ENCODE results near the gene GRAP2.
A peak's percentile ranks its signal among the peaks of the same experiment; 100 is the strongest.

GRAP2 gene

DNA sequence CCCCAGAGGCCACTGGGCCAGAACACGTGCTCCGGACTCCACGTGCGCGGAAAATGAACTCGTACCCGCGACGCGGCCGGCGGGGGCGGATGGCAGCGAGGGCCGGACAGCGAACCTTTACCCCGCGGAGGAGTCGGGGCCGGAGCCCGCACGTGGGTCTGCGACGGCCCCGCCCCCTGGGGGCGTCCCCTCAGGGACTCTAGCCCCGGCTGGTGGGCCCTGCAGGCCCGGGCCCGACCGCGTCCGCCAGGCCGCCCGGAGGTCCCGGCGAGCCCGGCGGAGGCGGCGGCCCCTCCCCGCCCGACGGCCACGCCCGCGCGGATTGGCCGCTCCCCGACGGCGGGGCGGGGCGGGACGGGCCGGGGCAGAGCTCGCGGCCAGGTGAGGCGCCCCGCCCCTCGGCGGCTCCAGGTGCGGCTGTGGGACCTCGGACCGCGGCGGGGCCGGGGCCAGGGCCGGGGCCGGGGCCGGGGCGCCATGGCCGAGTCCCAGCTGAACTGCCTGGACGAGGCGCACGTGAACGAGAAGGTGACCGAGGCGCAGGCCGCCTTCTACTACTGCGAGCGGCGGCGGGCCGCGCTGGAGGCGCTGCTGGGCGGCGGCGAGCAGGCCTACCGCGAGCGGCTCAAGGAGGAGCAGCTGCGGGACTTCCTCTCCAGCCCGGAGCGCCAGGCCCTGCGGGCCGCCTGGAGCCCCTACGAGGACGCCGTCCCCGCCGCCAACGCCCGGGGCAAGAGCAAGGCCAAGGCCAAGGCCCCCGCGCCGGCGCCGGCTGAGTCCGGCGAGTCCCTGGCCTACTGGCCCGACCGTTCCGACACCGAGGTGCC lies 93.9 kb downstream of the GRAP2 start, which contains the start of gene FAM83F:
Gene FAM83F, plus strand, starts transcription at position 389 of the 827 bp plus-strand sequence. Its CDS starts 89 bp downstream, at position 478.
- TF ChIP-seq TAF1 (IDR thresholded peaks at IDR 0.05; ENCODE audit: low read depth) (no peak), RAD21 (IDR thresholded peaks at IDR 0.05; ENCODE audit: low read depth) (no peak), EGR1 (IDR thresholded peaks at IDR 0.05) (peak; percentile 53; the same call in 1 of the 2 replicates)
- TF ChIP-seq, protein P1, sequence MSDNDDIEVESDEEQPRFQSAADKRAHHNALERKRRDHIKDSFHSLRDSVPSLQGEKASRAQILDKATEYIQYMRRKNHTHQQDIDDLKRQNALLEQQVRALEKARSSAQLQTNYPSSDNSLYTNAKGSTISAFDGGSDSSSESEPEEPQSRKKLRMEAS (IDR thresholded peaks at IDR 0.05): peak; percentile 90
- TF ChIP-seq, protein P2, sequence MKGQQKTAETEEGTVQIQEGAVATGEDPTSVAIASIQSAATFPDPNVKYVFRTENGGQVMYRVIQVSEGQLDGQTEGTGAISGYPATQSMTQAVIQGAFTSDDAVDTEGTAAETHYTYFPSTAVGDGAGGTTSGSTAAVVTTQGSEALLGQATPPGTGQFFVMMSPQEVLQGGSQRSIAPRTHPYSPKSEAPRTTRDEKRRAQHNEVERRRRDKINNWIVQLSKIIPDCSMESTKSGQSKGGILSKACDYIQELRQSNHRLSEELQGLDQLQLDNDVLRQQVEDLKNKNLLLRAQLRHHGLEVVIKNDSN (IDR thresholded peaks at IDR 0.05): peak; percentile 19; the same call in 1 of the 2 replicates

DNA sequence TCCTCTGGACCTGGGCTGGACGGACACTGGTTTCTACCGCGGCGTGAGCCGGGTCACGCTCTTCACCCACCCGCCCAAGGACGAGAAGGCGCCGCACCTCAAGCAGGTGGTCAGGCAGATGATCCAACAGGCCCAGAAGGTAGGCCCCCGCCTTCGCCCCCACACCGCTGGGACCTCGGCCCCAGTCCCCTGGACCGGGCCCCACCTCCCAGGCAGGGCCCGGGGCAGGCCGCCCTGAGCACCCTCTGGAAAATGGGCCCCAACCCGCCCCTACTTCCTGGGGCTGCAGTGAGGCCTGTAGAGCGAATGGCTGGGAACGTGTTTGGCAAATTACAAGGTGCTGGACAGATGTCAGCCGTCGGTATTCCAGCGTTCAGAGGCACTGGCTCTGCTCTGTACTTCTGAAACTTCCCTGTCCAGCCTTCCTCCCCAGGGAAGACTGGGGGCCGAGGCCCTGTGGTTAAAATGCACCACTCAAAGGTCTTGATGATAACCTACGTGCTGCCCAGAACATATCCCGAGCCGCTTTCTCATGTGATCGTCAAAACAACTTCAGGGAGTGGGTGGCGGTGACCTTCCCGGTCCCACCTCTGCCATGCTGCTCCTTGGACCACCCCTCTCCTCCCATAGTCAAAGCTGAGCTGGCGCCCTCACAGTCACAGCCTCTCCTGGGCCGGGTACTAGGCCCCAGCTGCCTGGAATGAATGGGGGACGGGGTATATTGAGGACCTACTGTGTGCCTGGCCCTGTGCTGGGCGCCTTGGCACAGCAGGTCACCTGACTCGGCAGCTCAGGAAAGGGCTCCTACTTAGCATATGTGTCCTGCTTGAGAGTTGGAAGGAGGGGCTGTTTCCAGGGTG lies 94.7 kb downstream of the GRAP2 start:
- TF ChIP-seq TCF12 (IDR thresholded peaks at IDR 0.05; ENCODE audit: low read depth) (no peak), EGR1 (IDR thresholded peaks at IDR 0.05) (no peak), YY1 (IDR thresholded peaks at IDR 0.05; ENCODE audit: low read depth) (no peak), NFIC (IDR thresholded peaks at IDR 0.05) (no peak), FOXM1 (IDR thresholded peaks at IDR 0.05; ENCODE audit: borderline replicate concordance, low read depth) (no peak), TEAD4 (IDR thresholded peaks at IDR 0.05) (no peak), CREB1 (IDR thresholded peaks at IDR 0.05; ENCODE audit: low read depth) (no peak), RAD21 (IDR thresholded peaks at IDR 0.05; ENCODE audit: low read depth) (no peak), ZBTB7A (IDR thresholded peaks at IDR 0.05; ENCODE audit: low read depth) (no peak), EP300 (IDR thresholded peaks at IDR 0.05; ENCODE audit: borderline replicate concordance) (no peak), TAF1 (IDR thresholded peaks at IDR 0.05; ENCODE audit: low read depth) (no peak)
- TF ChIP-seq, protein P2 (IDR thresholded peaks at IDR 0.05): no peak
- TF ChIP-seq, protein P3, sequence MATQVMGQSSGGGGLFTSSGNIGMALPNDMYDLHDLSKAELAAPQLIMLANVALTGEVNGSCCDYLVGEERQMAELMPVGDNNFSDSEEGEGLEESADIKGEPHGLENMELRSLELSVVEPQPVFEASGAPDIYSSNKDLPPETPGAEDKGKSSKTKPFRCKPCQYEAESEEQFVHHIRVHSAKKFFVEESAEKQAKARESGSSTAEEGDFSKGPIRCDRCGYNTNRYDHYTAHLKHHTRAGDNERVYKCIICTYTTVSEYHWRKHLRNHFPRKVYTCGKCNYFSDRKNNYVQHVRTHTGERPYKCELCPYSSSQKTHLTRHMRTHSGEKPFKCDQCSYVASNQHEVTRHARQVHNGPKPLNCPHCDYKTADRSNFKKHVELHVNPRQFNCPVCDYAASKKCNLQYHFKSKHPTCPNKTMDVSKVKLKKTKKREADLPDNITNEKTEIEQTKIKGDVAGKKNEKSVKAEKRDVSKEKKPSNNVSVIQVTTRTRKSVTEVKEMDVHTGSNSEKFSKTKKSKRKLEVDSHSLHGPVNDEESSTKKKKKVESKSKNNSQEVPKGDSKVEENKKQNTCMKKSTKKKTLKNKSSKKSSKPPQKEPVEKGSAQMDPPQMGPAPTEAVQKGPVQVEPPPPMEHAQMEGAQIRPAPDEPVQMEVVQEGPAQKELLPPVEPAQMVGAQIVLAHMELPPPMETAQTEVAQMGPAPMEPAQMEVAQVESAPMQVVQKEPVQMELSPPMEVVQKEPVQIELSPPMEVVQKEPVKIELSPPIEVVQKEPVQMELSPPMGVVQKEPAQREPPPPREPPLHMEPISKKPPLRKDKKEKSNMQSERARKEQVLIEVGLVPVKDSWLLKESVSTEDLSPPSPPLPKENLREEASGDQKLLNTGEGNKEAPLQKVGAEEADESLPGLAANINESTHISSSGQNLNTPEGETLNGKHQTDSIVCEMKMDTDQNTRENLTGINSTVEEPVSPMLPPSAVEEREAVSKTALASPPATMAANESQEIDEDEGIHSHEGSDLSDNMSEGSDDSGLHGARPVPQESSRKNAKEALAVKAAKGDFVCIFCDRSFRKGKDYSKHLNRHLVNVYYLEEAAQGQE (IDR thresholded peaks at IDR 0.05; ENCODE audit: low read depth): no peak

DNA sequence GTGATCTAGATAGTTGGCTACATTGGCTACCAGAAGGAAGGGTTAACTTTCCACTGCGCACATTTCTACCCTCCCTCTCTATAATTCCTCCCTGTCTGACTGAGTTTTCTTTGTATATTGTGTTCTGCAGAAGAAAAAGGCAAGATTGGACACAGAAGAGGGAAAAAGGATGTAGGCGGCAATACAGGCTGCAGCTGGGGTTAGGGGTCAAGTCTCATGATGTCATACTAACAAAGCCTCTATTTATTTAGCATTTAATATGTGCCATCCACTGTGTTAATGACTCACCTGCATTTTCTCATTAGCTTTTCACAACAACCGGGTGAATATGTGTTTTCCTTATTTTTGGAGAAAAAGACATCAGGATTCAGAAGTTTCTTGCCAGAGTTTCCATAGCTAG lies 95.8 kb downstream of the GRAP2 start:
- TF ChIP-seq TAF1 (IDR thresholded peaks at IDR 0.05; ENCODE audit: low read depth): no peak
- no peak for TF ChIP-seq CEBPB (IDR thresholded peaks at IDR 0.05)
- TF ChIP-seq NFIC (IDR thresholded peaks at IDR 0.05): no peak
- no peak for TF ChIP-seq EP300 (IDR thresholded peaks at IDR 0.05; ENCODE audit: borderline replicate concordance)
- TF ChIP-seq, protein P2 (IDR thresholded peaks at IDR 0.05): no peak
- no peak for TF ChIP-seq FOXM1 (IDR thresholded peaks at IDR 0.05; ENCODE audit: borderline replicate concordance, low read depth)
- TF ChIP-seq, protein P1 (IDR thresholded peaks at IDR 0.05): no peak
- TF ChIP-seq RAD21 (IDR thresholded peaks at IDR 0.05; ENCODE audit: low read depth): no peak
- no peak for TF ChIP-seq EGR1 (IDR thresholded peaks at IDR 0.05)
- no peak for TF ChIP-seq ZBTB7A (IDR thresholded peaks at IDR 0.05; ENCODE audit: low read depth)
- no peak for TF ChIP-seq YY1 (IDR thresholded peaks at IDR 0.05; ENCODE audit: low read depth)
- TF ChIP-seq TEAD4 (IDR thresholded peaks at IDR 0.05): no peak
- no peak for TF ChIP-seq CREB1 (IDR thresholded peaks at IDR 0.05; ENCODE audit: low read depth)
- TF ChIP-seq, protein P3 (IDR thresholded peaks at IDR 0.05; ENCODE audit: low read depth): no peak

DNA sequence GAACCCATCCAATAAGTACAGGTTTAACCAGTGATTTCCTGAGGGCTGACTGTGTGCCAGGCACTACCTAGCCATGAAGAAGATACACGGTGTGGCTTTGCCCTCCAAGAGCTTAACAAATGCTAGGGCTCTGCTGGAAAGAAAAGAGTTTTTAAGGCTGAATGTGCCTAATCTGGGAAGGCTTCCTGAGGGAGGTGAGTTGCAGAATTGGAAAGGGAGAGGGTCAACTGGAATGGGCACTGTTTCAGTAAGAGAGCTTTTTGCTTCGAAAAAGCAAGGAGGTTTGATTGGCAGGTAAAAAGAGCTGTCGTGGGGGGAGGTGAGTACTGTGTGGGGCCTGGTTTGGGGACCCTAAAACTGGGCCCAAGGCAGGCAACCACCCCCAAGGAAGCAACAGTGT lies 96.5 kb downstream of the GRAP2 start:
- TF ChIP-seq, protein P2 (IDR thresholded peaks at IDR 0.05): no peak
- TF ChIP-seq, protein P3 (IDR thresholded peaks at IDR 0.05; ENCODE audit: low read depth): no peak
- TF ChIP-seq, protein P1 (IDR thresholded peaks at IDR 0.05): no peak
- TF ChIP-seq FOXM1 (IDR thresholded peaks at IDR 0.05; ENCODE audit: borderline replicate concordance, low read depth) (no peak), YY1 (IDR thresholded peaks at IDR 0.05; ENCODE audit: low read depth) (no peak), EGR1 (IDR thresholded peaks at IDR 0.05) (no peak), TEAD4 (IDR thresholded peaks at IDR 0.05) (no peak), CREB1 (IDR thresholded peaks at IDR 0.05; ENCODE audit: low read depth) (no peak), ZBTB7A (IDR thresholded peaks at IDR 0.05; ENCODE audit: low read depth) (no peak), TAF1 (IDR thresholded peaks at IDR 0.05; ENCODE audit: low read depth) (no peak), NFIC (IDR thresholded peaks at IDR 0.05) (no peak), EP300 (IDR thresholded peaks at IDR 0.05; ENCODE audit: borderline replicate concordance) (no peak), RAD21 (IDR thresholded peaks at IDR 0.05; ENCODE audit: low read depth) (no peak), CEBPB (IDR thresholded peaks at IDR 0.05) (no peak), TCF12 (IDR thresholded peaks at IDR 0.05; ENCODE audit: low read depth) (no peak)
